K562 (cell line): ENCODE results near the gene PRR15L.

Experiments used
- BACH1 ChIP-seq: fragments of 200-800 bp; sonication (Bioruptor generic); IDR thresholded peaks from 2 replicates; pipeline ENCODE4 v1.6.1; 2016; ENCODE audit warnings: missing genetic modification characterization, missing compliant biosample characterization
- CBFB ChIP-seq: sonication (generic); formaldehyde crosslinking; IDR thresholded peaks from 2 replicates; pipeline ENCODE4 v1.4.0; 2020; ENCODE audit warnings: mild to moderate bottlenecking, missing genetic modification reagents
- CTCF ChIP-seq, 3 experiments: IDR thresholded peaks in 2 of 3; conservative IDR thresholded peaks in 1 of 3; 2 replicates each; pipeline ENCODE4 v1.5.1; 2011 to 2012; ENCODE audit warnings: low read length in 3 of 3, mild to moderate bottlenecking in 3 of 3, control low read depth in 2 of 3, improper control_type of control experiment in 1 of 3, inconsistent platforms in 1 of 3, low read depth in 1 of 3, mixed read lengths in 1 of 3, moderate library complexity in 1 of 3; ENCODE audit not compliant: insufficient read depth in 2 of 3
- ESRRA ChIP-seq: fragments of 450-650 bp; IDR thresholded peaks from 2 replicates; pipeline ENCODE4 v1.6.1; 2014; ENCODE audit warnings: low read depth, mild to moderate bottlenecking, moderate library complexity, borderline replicate concordance
- EZH2 ChIP-seq: IDR thresholded peaks from 2 replicates; pipeline ENCODE4 v1.6.1; 2012; ENCODE audit warnings: low read depth, mild to moderate bottlenecking, inconsistent platforms, low read length, borderline replicate concordance
- FOXM1 ChIP-seq, 2 experiments: fragments of 450-650 bp in 1 of 2; sonication (generic) in 1 of 2; formaldehyde crosslinking in 1 of 2; IDR thresholded peaks; 2 replicates each; pipeline versions ENCODE4 v1.6.1 to v1.9.0; 2017 to 2022; ENCODE audit warnings: low read depth in 2 of 2, mild to moderate bottlenecking in 2 of 2, missing genetic modification reagents in 1 of 2, moderate library complexity in 1 of 2
- HNRNPLL ChIP-seq: fragments of 200-400 bp; formaldehyde crosslinking; IDR thresholded peaks from 2 replicates; pipeline ENCODE4 v1.6.1; 2017; ENCODE audit warnings: low read length, low read depth, mild to moderate bottlenecking; ENCODE audit not compliant: poor library complexity, severe bottlenecking
- NEUROD1 ChIP-seq: fragments of 150-350 bp; IDR thresholded peaks from 2 replicates; pipeline ENCODE4 v1.6.1; 2014; ENCODE audit warnings: borderline replicate concordance, low read length, low read depth; ENCODE audit not compliant: partially characterized antibody
- SP1 ChIP-seq: sonication (generic); formaldehyde crosslinking; IDR thresholded peaks from 2 replicates; pipeline ENCODE4 v1.8.1; 2022; ENCODE audit warnings: mild to moderate bottlenecking, missing genetic modification reagents
- TFAM ChIP-seq: fragments of 250-450 bp; sonication (Bioruptor Pico); conservative IDR thresholded peaks from 2 replicates; pipeline ENCODE4 v1.5.0; 2021; ENCODE audit warnings: mild to moderate bottlenecking, moderate library complexity

DNA sequence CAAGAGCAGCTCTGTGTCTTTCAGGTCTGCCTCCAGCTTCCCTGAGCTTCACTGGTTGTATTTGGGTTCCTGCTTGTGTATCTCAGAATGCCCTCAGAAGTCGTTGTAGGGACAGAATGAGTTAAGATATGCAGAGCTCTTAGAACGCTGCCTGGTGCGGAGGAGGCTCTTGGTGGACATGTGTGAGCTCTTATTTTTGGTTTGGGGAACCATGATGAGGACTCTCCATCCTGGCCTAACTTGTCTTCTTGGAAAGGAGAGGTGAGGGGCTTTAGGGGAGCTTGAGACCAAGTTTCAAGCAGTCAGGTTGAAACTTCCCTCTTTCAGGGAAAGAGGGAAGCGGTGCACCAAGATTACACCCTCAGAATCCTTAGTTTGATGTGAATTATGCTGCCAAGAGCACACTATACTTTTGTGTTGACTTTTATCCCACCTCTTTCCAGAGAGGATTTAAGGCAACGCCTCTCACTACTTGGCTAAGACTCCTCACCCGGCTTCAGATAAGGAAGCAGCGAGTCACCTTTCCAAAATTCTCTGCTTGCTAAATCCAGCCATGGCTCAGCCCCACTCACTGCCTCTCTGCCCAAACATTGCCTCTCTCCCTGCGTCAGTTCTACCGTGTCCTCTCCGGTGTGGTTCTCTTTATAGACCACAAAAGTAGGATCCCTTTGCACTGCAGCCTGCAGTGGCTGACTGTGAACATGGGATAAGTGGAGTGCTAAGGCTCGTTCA, 26.0 kb upstream of the PRR15L start:
- TF ChIP-seq BACH1 (tag) (no peak), FOXM1 (IDR thresholded peaks at IDR 0.05; ENCODE audit: low read depth) (no peak), FOXM1 (CRISPR knock-in tag; IDR thresholded peaks at IDR 0.05; ENCODE audit: low read depth) (no peak), NEUROD1 (no peak), ESRRA (no peak), CTCF (IDR thresholded peaks at IDR 0.05 in 2 of 3, conservative IDR thresholded peaks at IDR 0.05 in 1 of 3; ENCODE audit: insufficient read depth in 2 of 3, low read depth in 1 of 3, low read length in 3 of 3) (no peak), SP1 (CRISPR knock-in tag) (no peak), TFAM (no peak), EZH2 (no peak), CBFB (CRISPR knock-in tag) (no peak), HNRNPLL (no peak)
